Ishikawa (cell line): ENCODE data around the gene TNFAIP2.

Source experiments
- CEBPB ChIP-seq: IDR thresholded peaks from 2 replicates; pipeline ENCODE4 v1.6.1; 2012
- CREB1 ChIP-seq: IDR thresholded peaks from 2 replicates; pipeline ENCODE4 v1.6.1; 2012; ENCODE audit warnings: low read depth
- FOXM1 ChIP-seq: IDR thresholded peaks from 2 replicates; pipeline ENCODE4 v1.6.1; 2012; ENCODE audit warnings: low read depth, borderline replicate concordance
- NFIC ChIP-seq: IDR thresholded peaks from 2 replicates; pipeline ENCODE4 v1.6.1; 2012
- TCF12 ChIP-seq: IDR thresholded peaks from 2 replicates; pipeline ENCODE4 v1.6.1; 2012; ENCODE audit warnings: low read depth
- TEAD4 ChIP-seq: IDR thresholded peaks from 2 replicates; pipeline ENCODE4 v1.6.1; 2012
- YY1 ChIP-seq: IDR thresholded peaks from 2 replicates; pipeline ENCODE4 v1.6.1; 2012; ENCODE audit warnings: low read depth
- TF ChIP-seq, protein P1 (sequence below): IDR thresholded peaks from 2 replicates; pipeline ENCODE4 v1.6.1; 2012
- TF ChIP-seq, protein P2 (sequence below): IDR thresholded peaks from 2 replicates; pipeline ENCODE4 v1.6.1; 2012

DNA sequence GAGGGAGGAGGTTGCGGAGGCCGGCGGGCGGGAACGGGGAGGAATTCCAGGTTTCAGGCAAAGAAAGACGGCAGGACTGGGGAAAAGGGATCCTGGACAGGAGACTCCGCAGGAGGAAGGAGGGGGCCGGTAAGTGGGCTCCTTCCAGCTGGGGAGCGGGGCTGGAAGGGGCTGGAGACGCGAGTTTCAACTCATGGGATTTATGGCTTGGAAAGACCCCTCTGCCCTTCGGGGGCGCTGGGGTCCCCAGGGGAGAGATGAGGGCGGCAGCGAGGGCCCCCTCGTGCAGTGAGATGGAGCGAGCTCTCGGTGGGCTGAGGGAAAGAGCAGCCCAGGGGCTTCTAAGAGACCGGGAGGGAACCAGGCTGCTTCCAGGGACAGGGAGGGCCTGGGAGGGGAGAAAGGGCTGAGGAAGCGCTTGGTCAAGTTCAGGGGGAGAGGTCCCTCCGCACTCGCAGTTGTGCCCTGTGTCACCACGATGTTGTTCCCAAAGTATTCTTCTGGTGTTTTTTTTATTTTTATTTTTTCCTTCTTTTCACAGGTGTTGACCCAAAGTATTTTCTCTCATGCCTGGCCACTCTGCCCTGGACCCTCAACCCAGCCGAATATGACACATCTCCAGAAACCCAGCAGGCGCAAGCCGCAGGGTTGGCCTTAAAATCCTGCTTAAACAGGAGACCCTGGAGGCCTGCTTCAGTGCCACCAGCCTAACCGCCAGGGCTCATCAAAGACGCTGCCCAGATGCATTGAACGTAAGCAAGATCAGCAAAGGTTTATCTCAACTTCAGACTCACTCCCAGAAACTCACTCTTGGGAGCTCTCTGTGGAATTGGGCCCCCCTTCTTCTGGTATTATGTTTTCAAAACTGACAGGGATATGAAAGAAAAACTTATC, 16.1 kb downstream of the TNFAIP2 start:
- TF ChIP-seq CREB1 = no peak
- no peak for TF ChIP-seq YY1
- TF ChIP-seq, protein P1, sequence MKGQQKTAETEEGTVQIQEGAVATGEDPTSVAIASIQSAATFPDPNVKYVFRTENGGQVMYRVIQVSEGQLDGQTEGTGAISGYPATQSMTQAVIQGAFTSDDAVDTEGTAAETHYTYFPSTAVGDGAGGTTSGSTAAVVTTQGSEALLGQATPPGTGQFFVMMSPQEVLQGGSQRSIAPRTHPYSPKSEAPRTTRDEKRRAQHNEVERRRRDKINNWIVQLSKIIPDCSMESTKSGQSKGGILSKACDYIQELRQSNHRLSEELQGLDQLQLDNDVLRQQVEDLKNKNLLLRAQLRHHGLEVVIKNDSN = no peak
- no peak for TF ChIP-seq TCF12
- TF ChIP-seq, protein P2, sequence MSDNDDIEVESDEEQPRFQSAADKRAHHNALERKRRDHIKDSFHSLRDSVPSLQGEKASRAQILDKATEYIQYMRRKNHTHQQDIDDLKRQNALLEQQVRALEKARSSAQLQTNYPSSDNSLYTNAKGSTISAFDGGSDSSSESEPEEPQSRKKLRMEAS = no peak
- TF ChIP-seq CEBPB = no peak
- no peak for TF ChIP-seq FOXM1
- no peak for TF ChIP-seq NFIC
- TF ChIP-seq TEAD4 = no peak
